H1 (cell line): ENCODE data around the gene NTRK2. TPM values are rescaled to one million over a fixed set of nuclear protein-coding genes. Genes with fewer than 3 reads are reported as not detected.

Source experiments
- CTCF ChIA-PET: fragments of 300-600 bp; sonication (Branson Sonifier 250); formaldehyde crosslinking; loops from one replicate; lab custom pipeline; 2021; ENCODE audit not compliant: partially characterized antibody; lab: Charles Lee
- POLR2A ChIA-PET: fragments of 300-600 bp; sonication (Branson Sonifier 250); formaldehyde crosslinking; loops from one replicate; lab custom pipeline; 2021; ENCODE audit warnings: inconsistent platforms; ENCODE audit not compliant: partially characterized antibody; lab: Charles Lee
- DNase-seq, 2 experiments: peaks; one replicate each; pipeline versions ENCODE4 v3.0.0 to v3.0.0-alpha.2; 2010 to 2022; ENCODE audit warnings: low spot score in 2 of 2, low read depth in 1 of 2, mixed read lengths in 1 of 2
- FAIRE-seq: peaks from 2 replicates; lab custom pipeline; 2011; peaks lifted over from hg19 to GRCh38; lab: Jason Lieb, UNC
- H2AFZ ChIP-seq: 2 replicates; pipeline ENCODE4 v1.8.1; 2012; ENCODE audit warnings: low read length, inconsistent platforms
- H2AK5ac ChIP-seq: 2 replicates; pipeline ENCODE4 v1.6.1; 2013; ENCODE audit warnings: low read depth, low read length
- H2BK120ac ChIP-seq: replicated peaks from 2 replicates; pipeline ENCODE3; 2013; ENCODE audit warnings: low read depth, low read length, inconsistent platforms
- H2BK12ac ChIP-seq: 2 replicates; pipeline ENCODE4 v1.6.1; 2013; ENCODE audit warnings: low read depth, low read length
- H2BK15ac ChIP-seq: 2 replicates; pipeline ENCODE4 v1.6.1; 2013; ENCODE audit warnings: low read length
- H2BK20ac ChIP-seq: 2 replicates; pipeline ENCODE4 v1.6.1; 2013; ENCODE audit warnings: low read length
- H2BK5ac ChIP-seq: 2 replicates; pipeline ENCODE4 v1.6.1; 2013; ENCODE audit warnings: low read depth, low read length
- H3K14ac ChIP-seq: 2 replicates; pipeline ENCODE4 v1.6.1; 2013; ENCODE audit warnings: inconsistent platforms; ENCODE audit not compliant: insufficient read length
- H3K18ac ChIP-seq: 2 replicates; pipeline ENCODE4 v1.6.1; 2013; ENCODE audit warnings: low read length; ENCODE audit errors: extremely low read depth
- H3K23ac ChIP-seq: 2 replicates; pipeline ENCODE4 v1.6.1; 2013; ENCODE audit warnings: inconsistent platforms; ENCODE audit not compliant: insufficient read length
- H3K23me2 ChIP-seq: 2 replicates; pipeline ENCODE4 v1.6.1; 2013; ENCODE audit warnings: low read depth, low read length
- H3K27ac ChIP-seq: 2 replicates; pipeline ENCODE4 v1.6.1; 2011; ENCODE audit warnings: low read depth, low read length, inconsistent platforms
- H3K27me3 ChIP-seq, 4 experiments: replicated peaks in 1 of 4; 1 replicate in 1 of 4; 2 replicates in 3 of 4; pipeline versions ENCODE4 v1.6.1 to v1.8.1; 2011 to 2013; ENCODE audit warnings: low read length in 3 of 4, mild to moderate bottlenecking in 3 of 4, inconsistent platforms in 2 of 4, mixed read lengths in 2 of 4, moderate library complexity in 1 of 4; ENCODE audit not compliant: control insufficient read depth in 3 of 4, insufficient read depth in 3 of 4; ENCODE audit errors: extremely low read depth in 1 of 4
- H3K36me3 ChIP-seq, 4 experiments: 2 replicates each; pipeline versions ENCODE4 v1.6.1 to v1.8.1; 2011 to 2013; ENCODE audit warnings: mild to moderate bottlenecking in 4 of 4, low read length in 3 of 4, moderate library complexity in 2 of 4, control low read depth in 1 of 4, inconsistent platforms in 1 of 4; ENCODE audit not compliant: insufficient read depth in 4 of 4, control insufficient read depth in 2 of 4
- H3K4ac ChIP-seq: replicated peaks from 2 replicates; pipeline ENCODE3; 2013; ENCODE audit warnings: low read length, low read depth, mixed read lengths, inconsistent platforms; ENCODE audit not compliant: insufficient read length
- H3K4me1 ChIP-seq, 4 experiments: replicated peaks in 1 of 4; 1 replicate in 1 of 4; 2 replicates in 3 of 4; pipeline versions ENCODE4 v1.6.1 to v1.8.1; 2011 to 2013; ENCODE audit warnings: low read length in 3 of 4, inconsistent platforms in 2 of 4, mixed read lengths in 1 of 4; ENCODE audit not compliant: insufficient read depth in 4 of 4, control insufficient read depth in 3 of 4
- H3K4me2 ChIP-seq, 2 experiments: 2 replicates each; pipeline versions ENCODE4 v1.6.1 to v1.8.1; 2011 to 2013; ENCODE audit warnings: low read depth in 2 of 2, low read length in 2 of 2, control low read depth in 1 of 2, inconsistent platforms in 1 of 2, mild to moderate bottlenecking in 1 of 2; ENCODE audit not compliant: insufficient read depth in 1 of 2
- H3K4me3 ChIP-seq, 4 experiments: fragments of 200-600, 300-600 bp in 1 of 4; sonication (generic), shearing (Covaris generic), sonication (Bioruptor Twin) in 1 of 4; 2 replicates each; pipeline versions ENCODE4 v1.5.1 to v1.8.1; 2011 to 2016; ENCODE audit warnings: low read length in 4 of 4, low read depth in 3 of 4, control low read depth in 2 of 4, inconsistent platforms in 2 of 4, mild to moderate bottlenecking in 2 of 4, mixed read lengths in 1 of 4, moderate library complexity in 1 of 4; ENCODE audit not compliant: insufficient read depth in 2 of 4; ENCODE audit errors: extremely low read depth in 1 of 4
- H3K56ac ChIP-seq: replicated peaks from 2 replicates; pipeline ENCODE3; 2013; ENCODE audit warnings: low read depth, mild to moderate bottlenecking, mixed read lengths, low read length, inconsistent platforms; ENCODE audit not compliant: insufficient read length
- H3K79me1 ChIP-seq: 2 replicates; pipeline ENCODE4 v1.6.1; 2013; ENCODE audit warnings: low read depth, low read length, control low read depth
- H3K79me2 ChIP-seq, 2 experiments: 2 replicates each; pipeline versions ENCODE4 v1.6.1 to v1.8.1; 2012 to 2013; ENCODE audit warnings: low read length in 2 of 2, mild to moderate bottlenecking in 2 of 2, inconsistent platforms in 1 of 2; ENCODE audit not compliant: insufficient read depth in 2 of 2, control insufficient read depth in 1 of 2
- H3K9ac ChIP-seq, 4 experiments: replicated peaks in 1 of 4; 1 replicate in 1 of 4; 2 replicates in 3 of 4; pipeline versions ENCODE4 v1.6.1 to v1.8.1; 2011 to 2013; ENCODE audit warnings: low read depth in 3 of 4, low read length in 3 of 4, control low read depth in 2 of 4, mild to moderate bottlenecking in 2 of 4, moderate library complexity in 2 of 4, inconsistent platforms in 1 of 4; ENCODE audit errors: extremely low read depth in 1 of 4
- H3K9me3 ChIP-seq, 2 experiments: 2 replicates each; pipeline versions ENCODE4 v1.6.1 to v1.8.1; 2012 to 2013; ENCODE audit warnings: mild to moderate bottlenecking in 2 of 2, moderate library complexity in 2 of 2, control low read depth in 1 of 2, inconsistent platforms in 1 of 2, low read depth in 1 of 2, low read length in 1 of 2, mixed read lengths in 1 of 2; ENCODE audit not compliant: insufficient read depth in 2 of 2
- H4K20me1 ChIP-seq, 2 experiments: replicated peaks in 1 of 2; 2 replicates each; pipeline versions ENCODE3 to v1.8.1; 2011 to 2013; ENCODE audit warnings: inconsistent platforms in 2 of 2, low read length in 2 of 2, mild to moderate bottlenecking in 1 of 2; ENCODE audit not compliant: insufficient read depth in 2 of 2, control insufficient read depth in 1 of 2
- H4K5ac ChIP-seq: 2 replicates; pipeline ENCODE4 v1.6.1; 2013; ENCODE audit warnings: low read length, low read depth, mixed read lengths, inconsistent platforms; ENCODE audit not compliant: insufficient read length
- H4K8ac ChIP-seq: 2 replicates; pipeline ENCODE4 v1.8.0; 2013; ENCODE audit warnings: mild to moderate bottlenecking, moderate library complexity, low read length, inconsistent platforms; ENCODE audit not compliant: insufficient read depth; ENCODE audit errors: extremely low read depth
- H4K91ac ChIP-seq: replicated peaks from 2 replicates; pipeline ENCODE3; 2013; ENCODE audit warnings: low read length, mixed read lengths, inconsistent platforms; ENCODE audit not compliant: insufficient read length
- ASH2L ChIP-seq: fragments of 200-600, 300-600 bp; sonication (generic); IDR thresholded peaks from one replicate; pipeline ENCODE4 v1.7.1; 2017; ENCODE audit warnings: low read length
- CBX5 ChIP-seq: fragments of 300-800, 300-1000 bp; sonication (generic); IDR thresholded peaks from 2 replicates; pipeline ENCODE4 v1.7.1; 2016; ENCODE audit warnings: antibody characterized with exemption, low read length, low read depth
- HDAC2 ChIP-seq, 2 experiments: fragments of 300-600 bp in 1 of 2; sonication (generic) in 1 of 2; IDR thresholded peaks; 2 replicates each; pipeline ENCODE4 v1.6.1; 2011 to 2012; ENCODE audit warnings: low read depth in 2 of 2, low read length in 2 of 2, mild to moderate bottlenecking in 2 of 2, moderate library complexity in 2 of 2, borderline replicate concordance in 1 of 2, inconsistent platforms in 1 of 2
- MAX ChIP-seq: IDR thresholded peaks from 2 replicates; pipeline ENCODE4 v1.6.1; 2012; ENCODE audit warnings: inconsistent platforms
- POU5F1 ChIP-seq: IDR thresholded peaks from 2 replicates; pipeline ENCODE4 v1.6.1; 2011; ENCODE audit warnings: low read depth, mild to moderate bottlenecking, low read length, moderate library complexity
- RNF2 ChIP-seq: fragments of 200-900, 300-1000 bp; sonication (generic); IDR thresholded peaks from 2 replicates; pipeline ENCODE4 v1.7.1; 2016; ENCODE audit warnings: borderline replicate concordance, low read depth, mild to moderate bottlenecking, antibody characterized with exemption, low read length; ENCODE audit not compliant: poor library complexity, severe bottlenecking; ENCODE audit errors: missing control alignments
- SIN3A ChIP-seq, 2 experiments: IDR thresholded peaks in 1 of 2; conservative IDR thresholded peaks in 1 of 2; 2 replicates each; pipeline ENCODE4 v1.6.1; 2011 to 2012; ENCODE audit warnings: low read length in 2 of 2, improper control_type of control experiment in 1 of 2, low read depth in 1 of 2, mild to moderate bottlenecking in 1 of 2
- SIRT6 ChIP-seq: IDR thresholded peaks from one replicate; pipeline ENCODE4 v1.7.1; 2012; ENCODE audit warnings: low read length, inconsistent platforms
- USF2 ChIP-seq: IDR thresholded peaks from 2 replicates; pipeline ENCODE4 v1.6.1; 2011; ENCODE audit warnings: low read length, improper control_type of control experiment
- WGBS, 2 experiments: shearing (Covaris generic) in 1 of 2; methylation state at CpG; one replicate each; pipeline versions ENCODE4 v1.1.6 to v1.1.7; 2013 to 2015; ENCODE audit warnings: low lambda C conversion rate in 2 of 2, mixed read lengths in 2 of 2, inconsistent platforms in 1 of 2, low coverage in 1 of 2, missing lambda C conversion rate in 1 of 2; ENCODE audit not compliant: insufficient replicate concordance in 2 of 2, insufficient coverage in 1 of 2, insufficient read length in 1 of 2; ENCODE audit errors: extremely low coverage in 1 of 2, missing lambda C conversion rate in 1 of 2; 5-methylcytosine and 5-hydroxymethylcytosine counted together
- polyA plus RNA-seq, 7 experiments: library from polyadenylated mRNA; depleted of rRNA in 3 of 7; stranded (reverse) in 5 of 7; unstranded in 2 of 7; fragments of >200 nt in 5 of 7; fragments of 200-250 nt in 2 of 7; gene quantifications; 1 replicate in 5 of 7; 2 replicates in 1 of 7; 4 replicates in 1 of 7; pipeline versions ENCODE4 v1.2.1 to v1.2.3, GENCODE V29; 2011 to 2013; ENCODE audit warnings: missing spikeins in 2 of 7, mixed read lengths in 2 of 7
- total RNA-seq: library from RNA; stranded (reverse); fragmentation: NEBNext Ultra II Directional; extraction: Animal tissue kit (Norgen Biotek cat#: 25700); gene quantifications from 2 replicates; pipeline ENCODE4 v1.2.1, GENCODE V29; 2021

NTRK2 gene
- total and polyA plus RNA-seq, 2 of the 8 experiments (the other 6 are each of a cell fraction or from before 2014, with no cell fraction given), result 0.03 to 0.04 TPM

- ChIA-PET CTCF (interaction anchor here (0.7 to 6.2 kb wide), 32 partner anchors 9 to 698 kb away, joined by 3 to 84 read pairs (median 4); partner anchors contain the start of gene NTRK2), POLR2A (no interaction called here)
- Histone ChIP-seq H2AK5ac (no peak overlapping the region), H3K27ac (no peak overlapping the region), H3K79me2 (no peaks in the 10 kb centered on the region), H4K5ac (no peak overlapping the region), H2BK120ac (no peak overlapping the region), H3K4me3 (no peak overlapping the region), H2BK20ac (no peak overlapping the region), H3K4me1 (no peaks in the 10 kb centered on the region), H3K14ac (no peak overlapping the region), H2BK12ac (no peak overlapping the region), H3K18ac (no peak overlapping the region), H4K20me1 (no peaks in the 10 kb centered on the region), H3K79me1 (no peaks in the 10 kb centered on the region), H3K9me3 (no peaks in the 10 kb centered on the region), H4K91ac (no peak overlapping the region), H3K4me2 (no peak overlapping the region), H3K23ac (no peak overlapping the region), H3K36me3 (no peaks in the 10 kb centered on the region), H2BK5ac (no peak overlapping the region), H3K9ac (no peak overlapping the region), H2BK15ac (no peak overlapping the region), H4K8ac (no peak overlapping the region), H3K56ac (no peak overlapping the region), H2AFZ (no peak overlapping the region), H3K4ac (no peak overlapping the region), H3K23me2 (no peaks in the 10 kb centered on the region), H3K27me3 (no peaks in the 10 kb centered on the region)
- no peak for DNase-seq
- TF ChIP-seq POU5F1 (no peak), SIN3A (conservative IDR thresholded peaks at IDR 0.05 in 1 of 2, IDR thresholded peaks at IDR 0.05 in 1 of 2; ENCODE audit: low read depth in 1 of 2, low read length in 2 of 2) (no peak), MAX (no peak), SIRT6 (no peak), CBX5 (no peak), USF2 (no peak), HDAC2 (IDR thresholded peaks at IDR 0.05; ENCODE audit: borderline replicate concordance in 1 of 2, low read depth in 2 of 2, low read length in 2 of 2) (no peak), ASH2L (no peak), RNF2 (no peak)
- 91% methylated on average over 5 of the region's 5 CpGs; no CpG with 5 or more reads in 1 of the 2 experiments for WGBS, 2 experiments
- no peak for FAIRE-seq
Measured at GRCh38 chr9:84780385-84780784, 110.9 kb downstream of the NTRK2 start.
